ENCODE data around the gene SLC35F3.

GRCh38 chr1:233879841-233880240, 24.6 kb upstream of the SLC35F3 start:
- TF ChIP-seq CTCF (IDR thresholded peaks at IDR 0.05; ENCODE audit: insufficient read depth, low read depth, low read length) = no peak
- TF ChIP-seq EZH2 (IDR thresholded peaks at IDR 0.05; ENCODE audit: insufficient read depth, low read length) = no peak

Data from astrocyte (in vitro differentiated cells and primary cell).